ENCODE data around the gene CSF2.

The CSF2 gene

DNA sequence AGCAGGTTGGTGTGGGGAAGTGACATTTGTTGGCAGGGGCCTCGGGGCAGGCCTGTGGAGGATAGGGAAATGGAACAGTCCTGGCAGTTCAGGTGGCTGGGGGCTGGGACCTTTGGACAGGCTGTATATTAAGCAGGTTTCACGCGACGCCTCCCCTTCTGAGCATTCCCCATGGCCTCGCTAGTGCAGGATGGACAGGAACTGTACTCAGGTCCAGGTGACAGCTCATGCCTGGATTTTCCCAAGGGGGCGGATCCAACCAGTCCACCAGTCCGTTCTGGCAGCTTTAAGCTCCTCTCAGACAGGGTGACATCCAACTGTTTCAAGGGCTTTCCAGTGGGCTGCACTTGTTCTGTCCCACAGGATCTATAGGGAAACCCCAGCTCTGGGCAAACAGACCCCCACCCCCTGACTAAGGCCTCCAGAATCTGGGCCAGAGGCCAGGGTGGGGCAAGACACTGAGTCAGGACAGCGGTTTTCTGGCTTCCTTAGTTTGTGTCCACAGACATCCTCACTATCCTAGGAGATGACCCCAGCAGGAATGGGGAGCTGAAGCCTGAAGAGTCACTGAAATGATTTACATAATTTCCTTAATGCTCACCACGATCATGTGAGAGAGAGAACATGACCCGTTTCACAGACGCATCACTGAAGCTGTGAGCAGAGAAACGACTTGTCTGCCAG is 20.9 kb downstream of the CSF2 start:
- Histone ChIP-seq H3K4me3 (ENCODE audit: low read length) (no peak overlapping the region), H3F3A (ENCODE audit: control insufficient read depth, insufficient read depth) (no peaks in the 10 kb centered on the region), H3K79me2 (ENCODE audit: control insufficient read depth, low read length) (no peaks in the 10 kb centered on the region), H3K4me1 (ENCODE audit: control insufficient read depth, low read length) (0 out of 2 replicates have a peak, but pooled peaks cover 4% of the 10 kb centered on the region), H3K4me2 (ENCODE audit: low read length) (no peak overlapping the region), H3K9me3 (ENCODE audit: control insufficient read depth, insufficient read depth, low read length) (no peaks in the 10 kb centered on the region), H3K9me2 (replicated peaks; ENCODE audit: control insufficient read depth, low read length) (no peaks in the 10 kb centered on the region), H4K20me1 (ENCODE audit: control insufficient read depth, insufficient read depth, low read depth, low read length) (no peaks in the 10 kb centered on the region), H3K27ac (ENCODE audit: low read depth, low read length) (no peak overlapping the region), H3K36me3 (ENCODE audit: control insufficient read depth, low read length) (no peaks in the 10 kb centered on the region), H3K27me3 (ENCODE audit: control insufficient read depth, low read length) (peaks cover 3% of the 10 kb centered on the region; the same call in 1 of the 2 replicates)
- TF ChIP-seq EZH2phosphoT487 (IDR thresholded peaks at IDR 0.05; ENCODE audit: borderline replicate concordance, low read length) = no peak
- TF ChIP-seq, protein P1, sequence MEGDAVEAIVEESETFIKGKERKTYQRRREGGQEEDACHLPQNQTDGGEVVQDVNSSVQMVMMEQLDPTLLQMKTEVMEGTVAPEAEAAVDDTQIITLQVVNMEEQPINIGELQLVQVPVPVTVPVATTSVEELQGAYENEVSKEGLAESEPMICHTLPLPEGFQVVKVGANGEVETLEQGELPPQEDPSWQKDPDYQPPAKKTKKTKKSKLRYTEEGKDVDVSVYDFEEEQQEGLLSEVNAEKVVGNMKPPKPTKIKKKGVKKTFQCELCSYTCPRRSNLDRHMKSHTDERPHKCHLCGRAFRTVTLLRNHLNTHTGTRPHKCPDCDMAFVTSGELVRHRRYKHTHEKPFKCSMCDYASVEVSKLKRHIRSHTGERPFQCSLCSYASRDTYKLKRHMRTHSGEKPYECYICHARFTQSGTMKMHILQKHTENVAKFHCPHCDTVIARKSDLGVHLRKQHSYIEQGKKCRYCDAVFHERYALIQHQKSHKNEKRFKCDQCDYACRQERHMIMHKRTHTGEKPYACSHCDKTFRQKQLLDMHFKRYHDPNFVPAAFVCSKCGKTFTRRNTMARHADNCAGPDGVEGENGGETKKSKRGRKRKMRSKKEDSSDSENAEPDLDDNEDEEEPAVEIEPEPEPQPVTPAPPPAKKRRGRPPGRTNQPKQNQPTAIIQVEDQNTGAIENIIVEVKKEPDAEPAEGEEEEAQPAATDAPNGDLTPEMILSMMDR (IDR thresholded peaks at IDR 0.05; ENCODE audit: low read depth, low read length, poor library complexity, severe bottlenecking) = no peak

DNA sequence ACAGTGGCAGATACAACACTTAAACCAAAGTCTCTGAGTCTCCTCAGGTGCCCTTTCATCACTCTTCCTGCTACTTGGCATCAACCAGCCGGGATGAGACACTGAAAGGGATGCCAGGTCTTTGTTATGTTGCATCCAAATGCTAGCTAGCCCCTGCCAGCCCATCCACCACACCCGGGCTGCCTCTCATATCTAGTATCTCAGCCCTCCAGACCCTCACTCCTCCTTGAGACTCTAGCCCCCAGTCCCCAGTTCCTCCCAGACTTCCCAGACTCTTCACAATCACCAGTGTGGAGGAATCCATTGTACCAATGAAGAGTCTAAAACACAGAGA is 21.5 kb downstream of the CSF2 start:
- no peak overlapping the region for H3K27ac ChIP-seq (ENCODE audit: low read depth, low read length)
- H3K4me1 ChIP-seq (ENCODE audit: control insufficient read depth, low read length) = 0 out of 2 replicates have a peak, but pooled peaks cover 5% of the 10 kb centered on the region
- H3K4me3 ChIP-seq (ENCODE audit: low read length) = no peak overlapping the region
- no peaks in the 10 kb centered on the region for H3K9me2 ChIP-seq (replicated peaks; ENCODE audit: control insufficient read depth, low read length)
- no peaks in the 10 kb centered on the region for H3F3A ChIP-seq (ENCODE audit: control insufficient read depth, insufficient read depth)
- no peaks in the 10 kb centered on the region for H3K79me2 ChIP-seq (ENCODE audit: control insufficient read depth, low read length)
- H4K20me1 ChIP-seq (ENCODE audit: control insufficient read depth, insufficient read depth, low read depth, low read length) = no peaks in the 10 kb centered on the region
- no peaks in the 10 kb centered on the region for H3K36me3 ChIP-seq (ENCODE audit: control insufficient read depth, low read length)
- TF ChIP-seq, protein P1 (IDR thresholded peaks at IDR 0.05; ENCODE audit: low read depth, low read length, poor library complexity, severe bottlenecking) = no peak
- no peak for TF ChIP-seq EZH2phosphoT487 (IDR thresholded peaks at IDR 0.05; ENCODE audit: borderline replicate concordance, low read length)
- H3K9me3 ChIP-seq (ENCODE audit: control insufficient read depth, insufficient read depth, low read length) = no peaks in the 10 kb centered on the region
- H3K4me2 ChIP-seq (ENCODE audit: low read length) = no peak overlapping the region
- H3K27me3 ChIP-seq (ENCODE audit: control insufficient read depth, low read length) = peaks cover 6% of the 10 kb centered on the region; the same call in 1 of the 2 replicates

DNA sequence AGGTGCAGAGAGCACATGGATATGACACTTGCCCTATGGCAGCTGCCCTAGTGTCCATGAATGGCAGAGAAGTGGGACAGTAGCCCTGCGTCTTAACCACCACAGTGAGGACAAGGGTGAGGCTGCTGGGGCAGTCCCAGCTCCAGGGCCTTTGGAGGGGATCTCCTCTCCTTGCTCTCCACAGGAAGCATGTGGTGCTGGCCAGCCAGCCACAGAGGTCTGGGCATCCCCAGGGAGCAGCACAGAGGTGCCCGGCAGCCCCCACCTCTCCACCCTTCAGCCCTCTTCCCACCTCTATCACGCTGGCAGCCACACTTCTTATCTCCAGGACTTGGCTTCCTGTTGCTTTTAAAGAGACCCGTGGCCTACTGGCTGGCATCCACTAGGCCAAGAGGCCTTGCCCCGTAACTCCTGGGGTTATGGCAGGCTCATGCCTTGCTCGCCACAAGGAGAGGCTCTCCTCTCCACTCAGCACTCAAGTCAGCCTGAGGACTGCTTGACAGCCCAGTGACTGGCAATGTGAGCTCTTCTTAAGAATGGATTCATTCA is 21.9 kb downstream of the CSF2 start:
- Histone ChIP-seq H3K9me2 (replicated peaks; ENCODE audit: control insufficient read depth, low read length) (no peaks in the 10 kb centered on the region), H3K79me2 (ENCODE audit: control insufficient read depth, low read length) (no peaks in the 10 kb centered on the region), H3F3A (ENCODE audit: control insufficient read depth, insufficient read depth) (no peaks in the 10 kb centered on the region), H3K4me2 (ENCODE audit: low read length) (no peak overlapping the region), H3K4me1 (ENCODE audit: control insufficient read depth, low read length) (peaks cover 6% of the 10 kb centered on the region; the same call in 1 of the 2 replicates), H3K27me3 (ENCODE audit: control insufficient read depth, low read length) (peaks cover 7% of the 10 kb centered on the region; the same call in 1 of the 2 replicates), H3K4me3 (ENCODE audit: low read length) (no peak overlapping the region), H3K27ac (ENCODE audit: low read depth, low read length) (no peak overlapping the region), H3K9me3 (ENCODE audit: control insufficient read depth, insufficient read depth, low read length) (no peaks in the 10 kb centered on the region), H3K36me3 (ENCODE audit: control insufficient read depth, low read length) (no peaks in the 10 kb centered on the region), H4K20me1 (ENCODE audit: control insufficient read depth, insufficient read depth, low read depth, low read length) (no peaks in the 10 kb centered on the region)
- no peak for TF ChIP-seq EZH2phosphoT487 (IDR thresholded peaks at IDR 0.05; ENCODE audit: borderline replicate concordance, low read length)
- TF ChIP-seq, protein P1 (IDR thresholded peaks at IDR 0.05; ENCODE audit: low read depth, low read length, poor library complexity, severe bottlenecking) = no peak

Measured in DOHH2 (cell line).